Placental pericyte (primary cell): Measurements from ENCODE around the gene ZNF442. TPM values are rescaled to one million over a fixed set of nuclear protein-coding genes. Genes with fewer than 3 reads are reported as not detected.

Experiments
- small RNA-seq: library from RNA; depleted of rRNA; stranded (forward); fragments of <200 nt; gene quantifications from one replicate; pipeline ENCODE3, GENCODE V24; 2012; ENCODE audit warnings: low replicate concordance
- total RNA-seq: library from RNA; depleted of rRNA; stranded (reverse); fragments of >200 nt; gene quantifications from 2 replicates; pipeline ENCODE4 v1.2.3, GENCODE V29; 2012

The ZNF442 gene
- 0.44 and 0.72 TPM in 2 replicates for total RNA-seq

GRCh38 chr19:12365236-12366162 is at the start of gene ZNF442:
Gene ZNF442, minus strand, starts transcription at chr19:12365683. Its CDS starts 2,052 bp downstream, at chr19:12363631.

GRCh38 chr19:12400633-12401502 is 35.4 kb upstream of the ZNF442 start, which contains the start of gene ZNF799:
Gene ZNF799, minus strand, starts transcription at chr19:12401271. Its CDS starts 201 bp downstream, at chr19:12401070.

GRCh38 chr19:12333162-12334159 is 32.0 kb downstream of the ZNF442 start, which contains the start of gene ZNF563:
Gene ZNF563, minus strand, starts transcription at chr19:12333633. Its CDS starts 151 bp downstream, at chr19:12333482.

Small RNAs within 50 kb of the gene (small RNA-seq; reads per million reads assigned to genes)
- gene RPS29P23 = not detected

Other genes with a start within 250 kb of the ZNF442 start
- 2.8 and 3.6 TPM in 2 replicates for gene ZNF20, start 225.3 kb downstream of the ZNF442 start, total RNA-seq
- gene ZNF625, start 208.9 kb downstream of the ZNF442 start, total RNA-seq = 7.0 and 12.3 TPM in 2 replicates
- gene ZNF136, start 202.6 kb downstream of the ZNF442 start, total RNA-seq = 4.4 and 8.0 TPM in 2 replicates
- 4.4 and 4.7 TPM in 2 replicates for gene ZNF44, start 70.8 kb downstream of the ZNF442 start, total RNA-seq
- gene ZNF563, start 32.0 kb downstream of the ZNF442 start, total RNA-seq = 0.22 and 0.43 TPM in 2 replicates
- 1.1 and 2.0 TPM in 2 replicates for gene ZNF799, start 35.6 kb upstream of the ZNF442 start, total RNA-seq
- 0.88 and 2.6 TPM in 2 replicates for gene ZNF443, start 75.3 kb upstream of the ZNF442 start, total RNA-seq
- 0.66 and 1.9 TPM in 2 replicates for gene ZNF709, start 119.1 kb upstream of the ZNF442 start, total RNA-seq
- 3.9 and 5.3 TPM in 2 replicates for gene ZNF564, start 185.8 kb upstream of the ZNF442 start, total RNA-seq
- 8.5 and 9.6 TPM in 2 replicates for gene ZNF490, start 245.1 kb upstream of the ZNF442 start, total RNA-seq
- 13.6 and 15.2 TPM in 2 replicates for gene ZNF791, start 245.2 kb upstream of the ZNF442 start, total RNA-seq